Calu3 (cell line): ENCODE results near the gene MRPL54. TPM values are rescaled to one million over a fixed set of nuclear protein-coding genes. Genes with fewer than 3 reads are reported as not detected.
"Not testable (repeated sequence)": the region's sequence is repeated elsewhere in the genome, so short reads cannot be mapped to it uniquely, and the experiment has no call there.

Experiments used
- BruUV-seq: library from RNA; stranded (reverse); fragments of 400-500 nt; replicated peaks from 2 replicates; lab custom pipeline; 2021; lab: Mats Ljungman, UMichigan
- CTCF ChIA-PET: fragments of 300-600 bp; sonication (Branson Sonifier 250); formaldehyde crosslinking; loops from one replicate; lab custom pipeline; 2022; ENCODE audit warnings: antibody characterized with exemption; lab: Charles Lee
- DNase-seq: peaks from one replicate; pipeline ENCODE4 v3.0.0; 2022
- H3K27ac Mint-ChIP-seq: one replicate; pipeline ENCODE4 v1.8.0; 2022; ENCODE audit warnings: mixed read lengths; ENCODE audit not compliant: unreplicated experiment
- H3K27me3 Mint-ChIP-seq: one replicate; pipeline ENCODE4 v1.8.0; 2022; ENCODE audit warnings: mixed read lengths; ENCODE audit not compliant: unreplicated experiment
- H3K36me3 Mint-ChIP-seq: one replicate; pipeline ENCODE4 v1.8.0; 2022; ENCODE audit warnings: mild to moderate bottlenecking, moderate library complexity, mixed read lengths; ENCODE audit not compliant: insufficient read depth, unreplicated experiment
- H3K4me1 Mint-ChIP-seq: one replicate; pipeline ENCODE4 v1.8.0; 2022; ENCODE audit warnings: mild to moderate bottlenecking, low read depth, mixed read lengths; ENCODE audit not compliant: unreplicated experiment
- H3K4me3 Mint-ChIP-seq: one replicate; pipeline ENCODE4 v1.8.0; 2022; ENCODE audit warnings: mild to moderate bottlenecking, low read depth, moderate library complexity, mixed read lengths; ENCODE audit not compliant: unreplicated experiment
- H3K9me3 Mint-ChIP-seq: one replicate; pipeline ENCODE4 v1.8.0; 2022; ENCODE audit warnings: low read depth, mixed read lengths; ENCODE audit not compliant: unreplicated experiment
- CTCF ChIP-seq: fragments of 200-600 bp; IDR thresholded peaks from one replicate; pipeline ENCODE4 v1.8.0; 2022; ENCODE audit warnings: antibody characterized with exemption; ENCODE audit not compliant: unreplicated experiment
- intact Hi-C: fragments of 100-400 bp; cut with micrococcal nuclease; formaldehyde crosslinking; loops from one replicate; pipeline ENCODE4 v1.10.0; 2022; ENCODE audit not compliant: unreplicated experiment
- total RNA-seq: library from RNA; stranded (reverse); gene quantifications from 2 replicates; pipeline ENCODE4 v1.2.3, GENCODE V29; 2022

The MRPL54 gene
- total RNA-seq, 1 experiment from 2014 or later: 26.1 TPM

GRCh38 chr19:3751236-3751635, 11.2 kb upstream of the MRPL54 start:
- Mint-ChIP-seq H3K27ac (no peak overlapping the region), H3K4me3 (no peak overlapping the region), H3K36me3 (peaks cover 53% of the 10 kb centered on the region), H3K27me3 (no peaks in the 10 kb centered on the region), H3K9me3 (no peaks in the 10 kb centered on the region), H3K4me1 (no peaks in the 10 kb centered on the region)
- no peak for DNase-seq
- CTCF ChIA-PET: no interaction called here
- BruUV-seq: no TSS peak
- no peak for TF ChIP-seq CTCF
- intact Hi-C loops: no loop called here

DNA sequence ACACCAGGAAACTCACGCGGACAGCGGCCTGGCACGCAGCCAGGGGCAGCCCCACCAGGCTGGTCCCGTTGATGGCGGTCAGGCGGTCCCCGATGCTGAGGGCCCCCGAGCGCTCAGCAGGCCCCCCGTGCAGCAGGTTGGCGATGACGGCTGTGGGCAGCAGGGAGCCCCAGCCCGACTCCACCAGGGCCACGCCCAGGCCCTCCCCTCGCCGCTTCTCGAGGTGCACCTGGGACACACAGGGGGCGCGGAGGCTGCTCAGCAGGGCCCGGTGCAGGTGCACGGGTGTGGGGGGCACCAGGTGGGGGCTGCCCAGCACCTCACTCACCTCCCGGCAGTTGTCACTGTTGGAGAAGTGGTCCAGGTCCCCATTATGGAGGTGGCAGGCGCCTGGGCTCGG, 10.0 kb upstream of the MRPL54 start:
- DNase-seq: no peak
- no TSS peak for BruUV-seq
- Mint-ChIP-seq H3K4me1 (no peaks in the 10 kb centered on the region), H3K36me3 (peaks cover 42% of the 10 kb centered on the region), H3K27ac (no peak overlapping the region), H3K9me3 (no peaks in the 10 kb centered on the region), H3K27me3 (no peaks in the 10 kb centered on the region), H3K4me3 (no peak overlapping the region)
- intact Hi-C loops: no loop called here
- TF ChIP-seq CTCF: no peak
- CTCF ChIA-PET: no interaction called here

GRCh38 chr19:3753631-3754410, 8.7 kb upstream of the MRPL54 start:
- TF ChIP-seq CTCF: no peak
- DNase-seq: no peak
- intact Hi-C loops: no loop called here
- Mint-ChIP-seq H3K4me3 (no peak overlapping the region), H3K9me3 (no peaks in the 10 kb centered on the region), H3K27me3 (no peaks in the 10 kb centered on the region), H3K27ac (no peak overlapping the region), H3K36me3 (peaks cover 34% of the 10 kb centered on the region), H3K4me1 (no peaks in the 10 kb centered on the region)
- BruUV-seq: no TSS peak
- CTCF ChIA-PET: interaction anchor here (1.0 kb wide), 1 partner anchor 95 kb away, joined by 3 read pairs; no protein-coding TSS in a partner anchor

GRCh38 chr19:3757705-3758104, 4.8 kb upstream of the MRPL54 start:
- H3K4me1 Mint-ChIP-seq, DNase-seq, CTCF ChIA-PET, H3K27ac Mint-ChIP-seq, intact Hi-C loops, H3K27me3 Mint-ChIP-seq, H3K4me3 Mint-ChIP-seq, H3K9me3 Mint-ChIP-seq, BruUV-seq: not testable (repeated sequence)
- H3K36me3 Mint-ChIP-seq: peaks cover 31% of the 10 kb centered on the region

DNA sequence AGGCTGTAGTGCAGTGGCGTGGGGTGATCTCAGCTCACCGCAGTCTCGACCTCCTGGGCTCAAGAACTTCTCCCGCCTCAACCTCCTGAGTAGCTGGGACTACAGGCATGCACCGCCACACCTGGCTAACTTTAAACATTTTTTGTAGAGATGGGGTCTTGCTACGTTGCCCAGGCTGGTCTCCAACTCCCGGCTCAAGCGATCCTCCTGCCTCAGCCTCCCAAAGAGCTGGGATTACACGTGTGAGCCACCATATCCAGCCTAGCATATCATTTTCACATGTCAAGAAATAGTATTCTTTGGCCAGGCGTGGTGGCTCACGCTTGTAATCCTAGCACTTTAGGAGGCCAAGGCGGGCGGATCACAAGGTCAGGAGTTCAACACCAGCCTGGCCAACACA, 4.2 kb upstream of the MRPL54 start:
- intact Hi-C loops, H3K27ac Mint-ChIP-seq, H3K27me3 Mint-ChIP-seq, H3K4me3 Mint-ChIP-seq, H3K4me1 Mint-ChIP-seq, BruUV-seq, DNase-seq, H3K9me3 Mint-ChIP-seq: not testable (repeated sequence)
- CTCF ChIA-PET: interaction anchor here (0.6 kb wide), 1 partner anchor 68 kb away, joined by 3 read pairs; no protein-coding TSS in a partner anchor
- peaks cover 34% of the 10 kb centered on the region for H3K36me3 Mint-ChIP-seq
